Naive thymus-derived CD8-positive, alpha-beta T cell (primary cell): Measurements from ENCODE around the gene EXOSC7. TPM values are rescaled to one million over a fixed set of nuclear protein-coding genes. Genes with fewer than 3 reads are reported as not detected.
"Not testable (repeated sequence)": the region's sequence is repeated elsewhere in the genome, so short reads cannot be mapped to it uniquely, and the experiment has no call there.

Experiments
- ATAC-seq, 2 donors: fragments of 150-1000 bp; cut with Tn5 transposase in 1 of 2; sonication (Bioruptor Pico), chemical (Tn5 transposase) in 1 of 2; 1 replicate in 1 of 2; 2 replicates in 1 of 2; pipeline ENCODE4 v1.10.0; 2021; ENCODE audit warnings: mild to moderate bottlenecking in 2 of 2, moderate library complexity in 2 of 2
- POLR2A ChIA-PET: fragments of 350-600 bp; sonication (Branson Sonifier 250); formaldehyde crosslinking; loops from one replicate; lab custom pipeline; 2021; ENCODE audit warnings: antibody characterized with exemption; lab: Charles Lee
- DNase-seq, 10 donors: peaks; one replicate each; pipeline versions ENCODE4 v3.0.0 to v3.0.0-alpha.2; 2020 to 2022
- H3K27ac Mint-ChIP-seq, 10 donors: one replicate each; pipeline ENCODE4 v1.8.0; 2020 to 2022; ENCODE audit warnings: mild to moderate bottlenecking in 10 of 10, mixed read lengths in 10 of 10, moderate library complexity in 4 of 10, inconsistent platforms in 1 of 10
- H3K27me3 Mint-ChIP-seq, 5 donors: one replicate each; pipeline ENCODE4 v1.8.0; 2021 to 2022; ENCODE audit warnings: mixed read lengths in 5 of 5
- H3K36me3 Mint-ChIP-seq, 3 donors: one replicate each; pipeline ENCODE4 v1.8.0; 2020 to 2022; ENCODE audit warnings: mixed read lengths in 3 of 3, mild to moderate bottlenecking in 2 of 3, inconsistent platforms in 1 of 3
- H3K4me1 Mint-ChIP-seq, 4 donors: one replicate each; pipeline ENCODE4 v1.8.0; 2021 to 2022; ENCODE audit warnings: mixed read lengths in 4 of 4
- H3K4me3 Mint-ChIP-seq, 10 donors: one replicate each; pipeline ENCODE4 v1.8.0; 2020 to 2022; ENCODE audit warnings: mild to moderate bottlenecking in 10 of 10, mixed read lengths in 10 of 10, moderate library complexity in 6 of 10, inconsistent platforms in 1 of 10
- H3K9me3 Mint-ChIP-seq, 9 donors: one replicate each; pipeline ENCODE4 v1.8.0; 2020 to 2022; ENCODE audit warnings: mixed read lengths in 9 of 9, mild to moderate bottlenecking in 3 of 9, inconsistent platforms in 1 of 9, moderate library complexity in 1 of 9
- polyA plus RNA-seq, 3 donors: library from polyadenylated mRNA; unstranded; fragments of 300-500 nt; fragmentation: Illumina TruSeq; gene quantifications; one replicate each; pipeline ENCODE4 v1.2.3, GENCODE V29; 2021
- total RNA-seq, 8 experiments: library from RNA in 2 of 8; stranded (reverse) in 2 of 8; gene quantifications; one replicate each; pipeline ENCODE4 v1.2.3 and lab custom pipeline; 2021 to 2026

EXOSC7 gene
- total and polyA plus RNA-seq, 5 experiments from 2014 or later = 46.0 to 55.5 (median 49.1) TPM

DNA sequence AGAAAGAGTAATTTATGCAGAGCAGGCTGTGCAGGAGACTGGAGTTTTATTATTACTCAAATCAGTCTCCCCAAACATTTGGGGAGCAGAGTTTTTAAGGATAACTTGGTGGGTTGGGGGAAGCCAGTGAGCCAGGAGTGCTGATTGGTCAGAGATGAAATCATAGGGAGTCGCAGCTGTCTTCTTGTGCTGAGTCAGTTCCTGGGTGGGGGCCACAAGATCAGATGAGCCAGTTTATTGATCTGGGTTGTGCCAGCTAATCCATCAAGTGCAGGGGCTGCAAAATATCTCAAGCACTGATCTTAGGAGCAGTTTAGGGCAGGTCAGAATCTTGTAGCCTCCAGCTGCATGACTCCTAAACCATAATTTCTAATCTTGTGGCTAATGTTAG lies 77.8 kb downstream of the EXOSC7 start:
- H3K4me1 Mint-ChIP-seq, H3K27ac Mint-ChIP-seq, H3K9me3 Mint-ChIP-seq, DNase-seq, ATAC-seq, H3K36me3 Mint-ChIP-seq, POLR2A ChIA-PET, H3K4me3 Mint-ChIP-seq: not testable (repeated sequence)
- peaks cover 11 to 44% (median 17%) of the 10 kb centered on the region in 5 donors for H3K27me3 Mint-ChIP-seq

- no peaks in the 10 kb centered on the region for H3K36me3 Mint-ChIP-seq
- H3K4me1 Mint-ChIP-seq = peaks cover 0 to 2% (median 0%) of the 10 kb centered on the region in 4 donors
- H3K27ac Mint-ChIP-seq = no peak overlapping the region
- no peak for ATAC-seq
- no peak overlapping the region for H3K4me3 Mint-ChIP-seq
- DNase-seq = no peak
- H3K27me3 Mint-ChIP-seq = peaks cover 8 to 39% (median 12%) of the 10 kb centered on the region in 5 donors
- H3K9me3 Mint-ChIP-seq = no peaks in the 10 kb centered on the region
- POLR2A ChIA-PET = no interaction called here
These were observed 78.3 kb downstream of the EXOSC7 start for GRCh38 chr3:45054196-45054857.

DNA sequence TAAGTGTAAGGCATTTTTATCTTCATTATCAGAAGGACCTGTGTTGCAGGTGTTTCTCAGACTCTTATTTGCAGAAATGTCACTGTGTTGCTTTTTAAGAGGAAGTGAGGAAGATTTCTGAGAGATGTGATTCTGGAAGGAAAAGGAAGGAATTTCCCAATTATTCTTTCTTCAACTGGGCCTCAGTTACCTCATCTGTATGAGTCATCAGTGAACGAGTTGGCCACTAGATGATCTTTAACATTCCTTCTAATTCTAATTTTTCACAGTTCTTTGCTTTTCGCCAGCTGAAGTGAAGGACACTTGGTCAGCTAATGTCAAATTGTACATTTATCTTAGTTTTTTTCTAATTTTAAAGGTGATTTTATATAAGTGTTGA lies 79.0 kb downstream of the EXOSC7 start:
- ATAC-seq = no peak
- no peak overlapping the region for H3K27ac Mint-ChIP-seq

DNA sequence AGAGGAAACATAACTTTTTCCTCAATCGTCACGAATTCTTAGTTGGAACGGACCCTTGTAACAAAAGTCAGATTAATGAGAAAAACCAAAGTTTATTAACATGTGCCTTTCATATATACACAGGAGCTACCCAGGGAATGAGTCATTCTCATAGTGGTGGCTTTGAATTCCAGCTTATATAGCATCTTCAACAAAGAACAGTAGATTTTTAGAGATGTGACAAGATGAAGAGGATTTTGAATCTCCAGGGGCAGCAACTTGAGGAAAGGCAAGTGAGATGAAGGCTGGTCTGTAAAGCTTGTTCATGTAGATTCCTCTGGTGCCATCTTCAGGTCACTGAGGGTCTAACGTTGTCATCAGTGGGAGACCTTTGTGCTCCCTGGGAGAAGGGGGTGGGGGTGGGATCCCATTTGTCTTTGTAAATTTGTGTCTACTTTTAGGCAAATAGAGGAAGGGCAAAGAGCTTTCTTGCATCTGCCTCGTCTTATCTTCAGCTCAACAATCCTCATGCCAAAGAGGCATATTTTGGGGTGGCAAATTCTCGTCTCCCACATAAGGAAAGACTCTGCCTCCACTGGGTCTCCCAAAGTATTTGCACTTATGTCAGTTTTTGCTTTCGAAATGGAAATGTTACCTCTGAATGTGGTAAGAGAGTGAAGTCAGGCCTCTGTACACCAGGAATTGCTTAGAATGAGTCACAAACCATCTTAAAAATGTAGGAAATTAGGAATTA lies 79.5 kb downstream of the EXOSC7 start:
- no peak for ATAC-seq
- H3K4me3 Mint-ChIP-seq = no peak overlapping the region

More for the DNA sequence above, 79.0 kb downstream of the EXOSC7 start:
- Mint-ChIP-seq H3K4me3 (no peak overlapping the region), H3K4me1 (peaks cover 0 to 2% (median 0%) of the 10 kb centered on the region in 4 donors), H3K27me3 (peaks cover 5 to 32% (median 8%) of the 10 kb centered on the region in 5 donors), H3K36me3 (no peaks in the 10 kb centered on the region), H3K9me3 (no peaks in the 10 kb centered on the region)
- DNase-seq = no peak
- POLR2A ChIA-PET = no interaction called here

GRCh38 chr3:45056608-45057301 lies 80.7 kb downstream of the EXOSC7 start:
- Mint-ChIP-seq H3K27me3 (peaks cover 2 to 21% (median 6%) of the 10 kb centered on the region in 5 donors), H3K4me1 (peaks cover 0 to 2% (median 0%) of the 10 kb centered on the region in 4 donors), H3K9me3 (no peaks in the 10 kb centered on the region), H3K36me3 (no peaks in the 10 kb centered on the region), H3K27ac (peak overlapping the region in 2 of 10 donors; percentile 13 to 16), H3K4me3 (no peak overlapping the region)
- DNase-seq = no peak
- no peak for ATAC-seq
- POLR2A ChIA-PET = no interaction called here

More for the DNA sequence above, 79.5 kb downstream of the EXOSC7 start:
- Mint-ChIP-seq H3K36me3 (no peaks in the 10 kb centered on the region), H3K4me1 (peaks cover 0 to 2% (median 0%) of the 10 kb centered on the region in 4 donors), H3K27ac (no peak overlapping the region), H3K9me3 (no peaks in the 10 kb centered on the region), H3K27me3 (peaks cover 4 to 26% (median 8%) of the 10 kb centered on the region in 5 donors)
- no peak for DNase-seq
- POLR2A ChIA-PET = no interaction called here

DNA sequence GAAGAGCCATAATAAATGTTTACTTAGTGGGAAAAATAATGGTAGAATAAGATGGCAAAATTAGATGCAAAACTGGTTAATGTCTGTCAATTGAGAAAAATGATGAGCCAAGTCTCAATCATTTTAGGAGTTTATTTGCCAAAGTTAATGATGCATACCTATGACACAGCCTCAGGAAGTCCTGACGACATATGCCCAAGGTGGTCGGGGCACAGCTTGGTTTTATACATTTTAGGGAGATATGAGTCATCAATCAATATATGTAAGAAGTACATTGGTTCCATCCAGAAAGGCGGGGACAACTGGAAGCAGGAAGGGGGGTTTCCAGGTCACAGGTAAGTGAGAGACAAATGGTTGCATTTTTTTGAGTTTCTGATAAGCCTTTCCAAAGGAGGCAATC lies 81.5 kb downstream of the EXOSC7 start:
- Mint-ChIP-seq H3K27me3 (peaks cover 2 to 21% (median 6%) of the 10 kb centered on the region in 5 donors), H3K4me3 (no peak overlapping the region), H3K27ac (peak overlapping the region in 1 of 10 donors; percentile 13), H3K9me3 (no peaks in the 10 kb centered on the region), H3K4me1 (peaks cover 0 to 2% (median 0%) of the 10 kb centered on the region in 4 donors), H3K36me3 (no peaks in the 10 kb centered on the region)
- DNase-seq (no peak), ATAC-seq (no peak)
- POLR2A ChIA-PET = no interaction called here

DNA sequence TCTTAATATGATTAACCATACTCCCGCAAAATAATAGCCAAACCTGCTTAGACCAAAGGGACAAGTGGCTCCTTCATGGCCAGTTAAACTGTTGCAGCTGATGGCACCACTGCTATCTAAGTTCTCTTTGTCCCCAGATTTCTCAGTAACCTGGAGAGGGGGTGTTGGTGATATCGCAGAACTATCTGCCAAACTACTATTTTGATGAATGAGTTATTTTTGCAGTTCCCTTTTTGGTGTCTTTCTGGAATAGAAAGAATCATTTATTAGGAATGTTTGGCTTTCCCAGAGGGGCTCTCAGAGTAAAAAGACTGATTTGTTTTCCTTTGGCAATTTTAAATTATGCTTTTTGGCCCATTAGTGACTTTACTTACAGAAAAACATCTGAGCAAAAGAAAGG lies 83.1 kb downstream of the EXOSC7 start:
- H3K27me3 Mint-ChIP-seq = peaks cover 2 to 21% (median 5%) of the 10 kb centered on the region in 5 donors
- H3K4me3 Mint-ChIP-seq = no peak overlapping the region
- POLR2A ChIA-PET = no interaction called here
- peaks cover 0 to 2% (median 0%) of the 10 kb centered on the region in 4 donors for H3K4me1 Mint-ChIP-seq
- no peaks in the 10 kb centered on the region for H3K9me3 Mint-ChIP-seq
- no peak overlapping the region for H3K27ac Mint-ChIP-seq
- ATAC-seq = no peak
- no peaks in the 10 kb centered on the region for H3K36me3 Mint-ChIP-seq
- DNase-seq = no peak

DNA sequence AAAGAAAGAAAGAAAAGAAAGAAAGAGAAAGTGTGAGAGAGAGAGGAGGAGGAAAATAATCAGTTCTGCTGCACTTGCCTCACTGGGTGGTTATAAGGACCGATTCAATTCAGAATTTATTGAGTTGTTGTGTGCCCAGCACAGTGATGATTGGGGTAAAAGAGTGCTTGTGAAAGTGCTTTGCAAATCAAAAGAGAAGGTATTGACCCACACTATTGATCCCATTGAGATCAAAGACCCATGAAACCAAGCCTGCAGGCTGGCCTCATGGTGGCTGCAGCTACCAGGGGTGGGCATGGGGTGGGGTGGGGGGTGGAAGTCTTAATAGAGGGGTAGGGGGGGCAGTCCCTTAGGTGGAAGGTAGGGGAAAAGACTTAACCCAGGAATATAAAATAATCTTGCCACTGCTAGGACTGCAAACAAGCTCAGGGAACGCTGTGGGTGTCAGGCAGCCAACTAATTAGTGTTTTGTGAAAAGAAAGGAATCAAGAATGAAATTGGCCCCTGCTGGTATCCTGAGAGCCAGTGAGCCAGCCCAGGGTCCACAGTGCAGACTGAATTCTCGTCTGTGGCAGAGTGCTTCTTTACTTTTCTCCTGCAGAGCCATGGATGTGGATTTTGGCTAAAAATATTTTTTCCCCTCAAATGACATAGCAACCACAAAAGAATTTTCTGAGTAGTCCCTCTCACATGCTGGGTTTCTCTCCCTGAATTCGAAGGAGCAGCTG lies 84.3 kb downstream of the EXOSC7 start:
- H3K9me3 Mint-ChIP-seq = no peaks in the 10 kb centered on the region
- peaks cover 4 to 11% (median 10%) of the 10 kb centered on the region in 4 donors for H3K4me1 Mint-ChIP-seq
- H3K27me3 Mint-ChIP-seq = peaks cover 5 to 27% (median 11%) of the 10 kb centered on the region in 5 donors

More for the DNA sequence above, 84.3 kb downstream of the EXOSC7 start:
- Mint-ChIP-seq H3K4me3 (no peak overlapping the region), H3K27ac (no peak overlapping the region), H3K36me3 (no peaks in the 10 kb centered on the region)
- no peak for ATAC-seq
- DNase-seq = no peak
- POLR2A ChIA-PET = no interaction called here

Other genes starting within 250 kb of the EXOSC7 start
- 1 to 10 TPM; 3.9 to 4.5 TPM for gene ZNF501, start 246.6 kb upstream of the EXOSC7 start, total RNA-seq
- gene ZNF501, start 246.6 kb upstream of the EXOSC7 start, polyA plus RNA-seq = 1 to 10 TPM; 1.6 to 2.3 (median 2.2) TPM
- 10 to 100 TPM; 39.8 to 50.0 TPM for gene KIAA1143, start 214.6 kb upstream of the EXOSC7 start, total RNA-seq
- gene KIAA1143, start 214.6 kb upstream of the EXOSC7 start, polyA plus RNA-seq = 10 to 100 TPM; 24.1 to 34.9 (median 30.6) TPM
- under 1 TPM; 0.30 to 0.57 TPM for gene KIF15, start 214.4 kb upstream of the EXOSC7 start, total RNA-seq
- under 1 TPM in 1 of 3 donors, not detected in 2; 0.08 TPM for gene KIF15, start 214.4 kb upstream of the EXOSC7 start, polyA plus RNA-seq
- gene TMEM42, start 114.3 kb upstream of the EXOSC7 start, total RNA-seq = 10 to 100 TPM; 22.8 to 25.9 TPM
- 10 to 100 TPM; 51.8 to 74.2 (median 51.9) TPM for gene TMEM42, start 114.3 kb upstream of the EXOSC7 start, polyA plus RNA-seq
- not detected for gene TGM4, start 101.6 kb upstream of the EXOSC7 start, total RNA-seq
- under 1 TPM in 1 of 3 donors, not detected in 2; 0.05 TPM for gene TGM4, start 101.6 kb upstream of the EXOSC7 start, polyA plus RNA-seq
- 10 to 100 TPM; 46.6 to 48.4 TPM for gene ZDHHC3, start 70 bp upstream of the EXOSC7 start, total RNA-seq
- gene ZDHHC3, start 70 bp upstream of the EXOSC7 start, polyA plus RNA-seq = 10 to 100 TPM; 28.0 to 35.7 (median 33.0) TPM
- gene CLEC3B, start 50.1 kb downstream of the EXOSC7 start, total RNA-seq = 1 to 10 TPM; 1.2 to 1.4 TPM
- not detected for gene CLEC3B, start 50.1 kb downstream of the EXOSC7 start, polyA plus RNA-seq
- not detected for gene CDCP1, start 170.1 kb downstream of the EXOSC7 start, total RNA-seq
- gene CDCP1, start 170.1 kb downstream of the EXOSC7 start, polyA plus RNA-seq = under 1 TPM in 1 of 3 donors, not detected in 2; 0.07 TPM